ENCODE results near the gene ELOA.

ELOA gene

DNA sequence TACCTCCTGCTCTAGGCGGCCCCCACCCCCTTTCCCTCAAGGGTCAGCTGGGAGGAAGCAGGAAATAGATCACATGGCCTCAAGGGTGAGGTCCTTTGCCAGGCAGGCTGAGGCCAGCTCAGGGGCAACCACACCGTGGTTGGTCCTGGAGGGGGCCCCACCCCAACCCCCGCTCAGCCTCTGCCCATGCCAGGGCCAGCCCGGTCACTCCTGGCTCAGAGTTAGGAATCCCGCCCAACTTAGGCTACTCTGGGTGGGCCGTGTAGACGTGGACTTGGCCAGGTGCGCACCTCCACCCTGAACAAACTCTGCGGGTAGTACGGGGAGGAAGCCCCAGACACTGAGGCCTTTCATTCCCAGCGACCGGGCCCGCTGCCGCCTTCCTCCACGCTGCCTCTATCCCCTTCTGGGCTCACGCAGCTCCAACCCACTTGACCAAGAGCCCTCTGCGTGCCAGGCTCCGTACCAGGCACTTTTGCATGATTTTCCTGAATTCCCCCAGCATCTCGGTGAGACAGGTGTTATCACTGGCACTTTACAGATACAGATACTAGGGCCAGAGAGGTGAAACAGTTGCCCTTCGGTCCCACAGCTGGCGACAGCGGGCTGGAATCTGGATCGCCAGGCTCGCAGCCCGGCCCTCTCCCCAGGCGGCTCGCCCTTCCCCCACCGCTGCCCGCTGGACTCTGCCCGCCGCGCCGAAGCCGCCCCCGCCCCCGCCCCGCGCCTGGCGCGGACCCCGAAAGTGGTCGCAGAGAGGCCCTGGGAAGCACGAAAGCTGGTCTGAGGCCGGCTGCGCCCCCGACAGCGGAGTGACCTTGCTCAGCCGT lies 56.5 kb downstream of the ELOA start:
- Histone ChIP-seq H4K91ac (ENCODE audit: low read length) (peak overlapping the region; percentile 98), H3K9ac (ENCODE audit: low read length) (peak overlapping the region; percentile 90), H3K4me2 (ENCODE audit: low read length, poor library complexity, severe bottlenecking) (peak overlapping the region; percentile 74), H3K4me1 (ENCODE audit: control insufficient read depth, insufficient read depth, low read depth, low read length) (peaks cover 25% of the 10 kb centered on the region), H3K14ac (ENCODE audit: low read length in 2 of 2) (peak overlapping the region in 1 of 2 experiments; percentile 86), H2AK5ac (ENCODE audit: low read length, severe bottlenecking) (peak overlapping the region; percentile 78), H2BK15ac (ENCODE audit: low read depth, poor library complexity, severe bottlenecking) (peak overlapping the region; percentile 54), H3K4me3 (ENCODE audit: insufficient read depth in 1 of 2, low read depth in 1 of 2, low read length in 2 of 2) (peak overlapping the region; percentile 68 to 94), H2BK120ac (ENCODE audit: low read depth, low read length) (peak overlapping the region; percentile 81), H3K18ac (ENCODE audit: low read depth in 1 of 2, low read length in 2 of 2) (peak overlapping the region; percentile 85 to 95), H3K36me3 (ENCODE audit: control insufficient read depth in 1 of 2, insufficient read depth in 2 of 2, low read depth in 1 of 2, low read length in 2 of 2) (peaks cover 43 to 50% of the 10 kb centered on the region in 2 experiments), H3K9me3 (ENCODE audit: control insufficient read depth, low read length) (no peaks in the 10 kb centered on the region), H3K23ac (ENCODE audit: low read length in 2 of 2) (peak overlapping the region in 1 of 2 experiments; percentile 48), H2BK5ac (ENCODE audit: low read depth, low read length, poor library complexity, severe bottlenecking) (peak overlapping the region; percentile 58), H2BK12ac (ENCODE audit: low read length in 2 of 2) (peak overlapping the region; percentile 62 to 82), H2AFZ (ENCODE audit: low read depth, low read length) (peak overlapping the region; percentile 29), H3K27me3 (ENCODE audit: control insufficient read depth in 1 of 2, insufficient read depth in 1 of 2, low read length in 2 of 2) (no peaks in the 10 kb centered on the region), H3K27ac (ENCODE audit: low read length, poor library complexity, severe bottlenecking) (peak overlapping the region; percentile 91), H3K79me1 (replicated peaks; ENCODE audit: low read length, poor library complexity, severe bottlenecking) (peaks cover 30% of the 10 kb centered on the region), H3K4ac (ENCODE audit: low read depth in 1 of 2, low read length in 2 of 2) (peak overlapping the region; percentile 79 to 96), H4K8ac (ENCODE audit: low read length) (peak overlapping the region; percentile 90)
- WGBS = under 1% methylated on average over 45 of the region's 48 CpGs
- DNase-seq = peak; percentile 85

DNA sequence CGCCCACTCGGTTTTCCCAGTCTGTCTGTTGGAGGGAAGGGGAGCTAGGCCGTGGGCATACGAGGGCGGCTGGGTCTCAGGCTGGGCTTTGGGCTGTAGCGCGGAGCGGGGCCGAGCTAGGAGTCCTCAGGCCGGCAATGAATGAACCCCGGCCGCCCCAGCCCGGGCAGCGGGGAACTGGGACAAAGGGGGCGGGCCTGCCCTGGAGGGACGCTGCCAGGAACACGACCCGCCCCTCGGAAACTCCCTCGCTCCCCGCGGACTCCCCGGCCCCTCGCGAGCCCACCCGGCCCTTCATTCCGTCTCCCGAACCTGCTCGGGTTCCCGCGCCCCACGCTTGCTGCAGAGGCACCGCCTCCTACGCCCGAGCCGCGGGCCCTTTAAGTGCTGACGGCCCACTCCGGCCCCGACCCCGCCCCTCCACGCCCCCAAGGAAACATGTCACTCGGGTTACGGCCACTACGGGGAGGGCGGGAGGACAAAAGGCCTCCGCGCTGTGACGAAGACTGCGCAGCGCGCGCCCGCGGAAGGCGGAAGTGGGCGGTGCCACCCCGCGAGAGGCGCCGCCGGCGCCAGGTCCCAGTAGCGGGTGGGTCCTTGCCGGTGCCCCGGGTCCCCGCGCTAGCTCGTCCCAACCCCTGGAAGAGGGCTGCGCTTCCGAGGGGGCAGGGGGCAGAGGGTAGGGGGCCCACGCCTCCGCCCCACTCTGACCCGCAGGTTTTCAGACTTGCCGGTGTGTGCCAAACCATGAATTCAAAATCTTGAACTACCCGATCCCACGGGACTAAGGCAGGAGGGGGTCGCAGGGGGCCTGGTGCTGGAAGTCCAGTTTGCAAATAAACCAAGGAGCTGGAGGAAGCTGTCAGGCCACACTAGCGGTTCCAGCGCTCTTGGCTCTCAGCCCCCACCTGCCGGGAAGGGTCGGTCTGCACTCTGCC lies 57.4 kb downstream of the ELOA start, which contains the start of gene GALE:
Gene GALE (minus strand): TSS at position 355 of the 938 bp plus-strand sequence. CDS start 1,747 bp downstream, outside the sequence.
- peak within 1 kb of the TSS; percentile 74 for H3K4me2 ChIP-seq (ENCODE audit: low read length, poor library complexity, severe bottlenecking)
- H3K4ac ChIP-seq (ENCODE audit: low read depth in 1 of 2, low read length in 2 of 2) = peak within 1 kb of the TSS; percentile 69 to 96
- H3K4me3 ChIP-seq (ENCODE audit: insufficient read depth in 1 of 2, low read depth in 1 of 2, low read length in 2 of 2) = peak within 1 kb of the TSS; percentile 68 to 94
- H3K36me3 ChIP-seq (ENCODE audit: control insufficient read depth in 1 of 2, insufficient read depth in 2 of 2, low read depth in 1 of 2, low read length in 2 of 2) = peaks cover 42 to 50% of the 10 kb centered on the region in 2 experiments
- peak within 1 kb of the TSS; percentile 62 to 82 for H2BK12ac ChIP-seq (ENCODE audit: low read length in 2 of 2)
- H3K18ac ChIP-seq (ENCODE audit: low read depth in 1 of 2, low read length in 2 of 2) = peak within 1 kb of the TSS; percentile 84 to 95
- peak; percentile 95 for DNase-seq
- H3K9ac ChIP-seq (ENCODE audit: low read length) = peak within 1 kb of the TSS; percentile 90
- H3K4me1 ChIP-seq (ENCODE audit: control insufficient read depth, insufficient read depth, low read depth, low read length) = peaks cover 25% of the 10 kb centered on the region
- H3K27ac ChIP-seq (ENCODE audit: low read length, poor library complexity, severe bottlenecking) = peak within 1 kb of the TSS; percentile 91
- peak within 1 kb of the TSS in 1 of 2 experiments; percentile 86 for H3K14ac ChIP-seq (ENCODE audit: low read length in 2 of 2)
- peak within 1 kb of the TSS; percentile 98 for H4K91ac ChIP-seq (ENCODE audit: low read length)
- no peaks in the 10 kb centered on the region for H3K27me3 ChIP-seq (ENCODE audit: control insufficient read depth in 1 of 2, insufficient read depth in 1 of 2, low read length in 2 of 2)
- no peaks in the 10 kb centered on the region for H3K9me3 ChIP-seq (ENCODE audit: control insufficient read depth, low read length)
- peak within 1 kb of the TSS; percentile 81 for H2BK120ac ChIP-seq (ENCODE audit: low read depth, low read length)
- H3K79me1 ChIP-seq (replicated peaks; ENCODE audit: low read length, poor library complexity, severe bottlenecking) = peaks cover 29% of the 10 kb centered on the region
- peak within 1 kb of the TSS; percentile 71 for H2BK15ac ChIP-seq (ENCODE audit: low read depth, poor library complexity, severe bottlenecking)
- peak within 1 kb of the TSS in 1 of 2 experiments; percentile 48 for H3K23ac ChIP-seq (ENCODE audit: low read length in 2 of 2)
- peak within 1 kb of the TSS; percentile 58 for H2BK5ac ChIP-seq (ENCODE audit: low read depth, low read length, poor library complexity, severe bottlenecking)
- peak within 1 kb of the TSS; percentile 90 for H4K8ac ChIP-seq (ENCODE audit: low read length)
- H2AFZ ChIP-seq (ENCODE audit: low read depth, low read length) = peak within 1 kb of the TSS; percentile 29
- 2% methylated on average over 78 of the region's 82 CpGs for WGBS
- peak within 1 kb of the TSS; percentile 78 for H2AK5ac ChIP-seq (ENCODE audit: low read length, severe bottlenecking)

GRCh38 chr1:23801338-23801748 lies 58.1 kb downstream of the ELOA start:
- no peak overlapping the region for H3K14ac ChIP-seq (ENCODE audit: low read length in 2 of 2)
- peaks cover 23% of the 10 kb centered on the region for H3K4me1 ChIP-seq (ENCODE audit: control insufficient read depth, insufficient read depth, low read depth, low read length)
- no peak overlapping the region for H3K23ac ChIP-seq (ENCODE audit: low read length in 2 of 2)
- no peak overlapping the region for H3K4ac ChIP-seq (ENCODE audit: low read depth in 1 of 2, low read length in 2 of 2)
- peak; percentile 39 for DNase-seq
- H2BK15ac ChIP-seq (ENCODE audit: low read depth, poor library complexity, severe bottlenecking) = no peak overlapping the region
- H2AK5ac ChIP-seq (ENCODE audit: low read length, severe bottlenecking) = no peak overlapping the region
- peak overlapping the region in 1 of 2 experiments; percentile 8 for H3K18ac ChIP-seq (ENCODE audit: low read depth in 1 of 2, low read length in 2 of 2)
- H3K27me3 ChIP-seq (ENCODE audit: control insufficient read depth in 1 of 2, insufficient read depth in 1 of 2, low read length in 2 of 2) = no peaks in the 10 kb centered on the region
- 18% methylated on average over 19 of the region's 19 CpGs for WGBS
- H3K9ac ChIP-seq (ENCODE audit: low read length) = peak overlapping the region; percentile 90
- H2BK120ac ChIP-seq (ENCODE audit: low read depth, low read length) = no peak overlapping the region
- no peak overlapping the region for H2BK5ac ChIP-seq (ENCODE audit: low read depth, low read length, poor library complexity, severe bottlenecking)
- H4K91ac ChIP-seq (ENCODE audit: low read length) = no peak overlapping the region
- no peak overlapping the region for H3K27ac ChIP-seq (ENCODE audit: low read length, poor library complexity, severe bottlenecking)
- peak overlapping the region; percentile 64 for H3K4me2 ChIP-seq (ENCODE audit: low read length, poor library complexity, severe bottlenecking)
- H4K8ac ChIP-seq (ENCODE audit: low read length) = peak overlapping the region; percentile 33
- no peak overlapping the region for H2AFZ ChIP-seq (ENCODE audit: low read depth, low read length)
- H3K9me3 ChIP-seq (ENCODE audit: control insufficient read depth, low read length) = no peaks in the 10 kb centered on the region
- H3K79me1 ChIP-seq (replicated peaks; ENCODE audit: low read length, poor library complexity, severe bottlenecking) = peaks cover 23% of the 10 kb centered on the region
- no peak overlapping the region for H2BK12ac ChIP-seq (ENCODE audit: low read length in 2 of 2)
- peak overlapping the region; percentile 67 to 94 for H3K4me3 ChIP-seq (ENCODE audit: insufficient read depth in 1 of 2, low read depth in 1 of 2, low read length in 2 of 2)
- H3K36me3 ChIP-seq (ENCODE audit: control insufficient read depth in 1 of 2, insufficient read depth in 2 of 2, low read depth in 1 of 2, low read length in 2 of 2) = peaks cover 39 to 46% of the 10 kb centered on the region in 2 experiments
